Neural cell (in vitro differentiated cells): Measurements from ENCODE around the gene FNDC3B.

Experiments used
- RAD21 ChIP-seq: fragments of 450-650 bp; conservative IDR thresholded peaks from 2 replicates; pipeline ENCODE4 v1.6.1; 2014; ENCODE audit warnings: antibody characterized with exemption, mild to moderate bottlenecking, moderate library complexity
- SMC3 ChIP-seq: fragments of 450-650 bp; conservative IDR thresholded peaks from 2 replicates; pipeline ENCODE4 v1.6.1; 2014; ENCODE audit warnings: antibody characterized with exemption, mild to moderate bottlenecking, moderate library complexity; ENCODE audit not compliant: poor library complexity
- TAF1 ChIP-seq: IDR thresholded peaks from 2 replicates; pipeline ENCODE4 v1.6.1; 2012; ENCODE audit warnings: low read depth
- TF ChIP-seq, protein P1 (sequence below): fragments of 450-650 bp; IDR thresholded peaks from 2 replicates; pipeline ENCODE4 v1.5.1; 2014; ENCODE audit warnings: antibody characterized with exemption, mild to moderate bottlenecking, moderate library complexity; ENCODE audit not compliant: poor library complexity, severe bottlenecking

DNA sequence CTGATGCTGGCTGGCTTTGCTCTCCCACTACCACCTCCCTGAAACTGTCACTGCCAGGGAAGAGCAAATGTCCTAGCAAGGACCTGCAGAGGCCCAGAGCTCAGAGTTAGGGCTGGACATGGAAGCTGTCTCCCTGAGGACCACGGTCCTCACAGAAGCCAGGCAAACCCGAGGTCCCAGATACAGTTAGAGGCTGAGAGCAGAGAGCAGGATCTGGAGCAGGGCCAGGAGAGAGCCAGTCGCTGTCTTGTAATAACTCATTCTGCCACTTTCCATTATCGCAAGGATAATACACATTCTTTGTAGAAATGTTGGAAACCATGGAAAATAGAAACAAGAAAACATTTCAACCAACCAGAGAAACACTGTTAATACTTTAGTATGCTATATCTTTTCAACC lies 398.8 kb downstream of the FNDC3B start:
- TF ChIP-seq, protein P1, sequence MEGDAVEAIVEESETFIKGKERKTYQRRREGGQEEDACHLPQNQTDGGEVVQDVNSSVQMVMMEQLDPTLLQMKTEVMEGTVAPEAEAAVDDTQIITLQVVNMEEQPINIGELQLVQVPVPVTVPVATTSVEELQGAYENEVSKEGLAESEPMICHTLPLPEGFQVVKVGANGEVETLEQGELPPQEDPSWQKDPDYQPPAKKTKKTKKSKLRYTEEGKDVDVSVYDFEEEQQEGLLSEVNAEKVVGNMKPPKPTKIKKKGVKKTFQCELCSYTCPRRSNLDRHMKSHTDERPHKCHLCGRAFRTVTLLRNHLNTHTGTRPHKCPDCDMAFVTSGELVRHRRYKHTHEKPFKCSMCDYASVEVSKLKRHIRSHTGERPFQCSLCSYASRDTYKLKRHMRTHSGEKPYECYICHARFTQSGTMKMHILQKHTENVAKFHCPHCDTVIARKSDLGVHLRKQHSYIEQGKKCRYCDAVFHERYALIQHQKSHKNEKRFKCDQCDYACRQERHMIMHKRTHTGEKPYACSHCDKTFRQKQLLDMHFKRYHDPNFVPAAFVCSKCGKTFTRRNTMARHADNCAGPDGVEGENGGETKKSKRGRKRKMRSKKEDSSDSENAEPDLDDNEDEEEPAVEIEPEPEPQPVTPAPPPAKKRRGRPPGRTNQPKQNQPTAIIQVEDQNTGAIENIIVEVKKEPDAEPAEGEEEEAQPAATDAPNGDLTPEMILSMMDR = no peak
- TF ChIP-seq TAF1 (no peak), SMC3 (no peak), RAD21 (no peak)
